NCI-H524 (cell line): ENCODE results near the gene CHORDC1.
"Not testable (repeated sequence)": the region's sequence is repeated elsewhere in the genome, so short reads cannot be mapped to it uniquely, and the experiment has no call there.

Experiments
- DNase-seq, 2 experiments: peaks; one replicate each; lab custom pipeline; 2025; lab: John Stamatoyannopoulos, UW

CHORDC1 gene

GRCh38 chr11:90216611-90217010 is 6.2 kb downstream of the CHORDC1 start:
- no peak for DNase-seq

DNA sequence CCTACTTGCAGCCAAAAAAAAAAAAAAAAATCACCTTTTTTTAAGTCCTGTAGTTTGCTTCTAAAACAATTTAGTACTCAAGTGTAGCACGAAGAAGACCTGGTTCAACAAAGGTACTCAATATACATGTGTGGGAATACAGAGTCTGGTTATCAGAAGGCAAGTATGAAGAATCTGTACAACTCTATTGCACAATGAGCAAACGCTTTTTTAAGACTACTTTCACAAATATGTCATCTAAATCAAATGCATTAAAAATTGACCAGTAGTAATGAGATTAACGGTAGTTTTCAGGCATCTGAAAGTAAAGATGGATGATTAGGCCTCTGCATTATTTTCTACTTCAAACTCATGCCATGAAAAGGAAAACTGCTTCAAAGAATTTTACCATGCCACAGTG is 9.5 kb downstream of the CHORDC1 start:
- no peak for DNase-seq

- no peak for DNase-seq
Measured at GRCh38 chr11:90208857-90209256, 14.0 kb downstream of the CHORDC1 start.

DNA sequence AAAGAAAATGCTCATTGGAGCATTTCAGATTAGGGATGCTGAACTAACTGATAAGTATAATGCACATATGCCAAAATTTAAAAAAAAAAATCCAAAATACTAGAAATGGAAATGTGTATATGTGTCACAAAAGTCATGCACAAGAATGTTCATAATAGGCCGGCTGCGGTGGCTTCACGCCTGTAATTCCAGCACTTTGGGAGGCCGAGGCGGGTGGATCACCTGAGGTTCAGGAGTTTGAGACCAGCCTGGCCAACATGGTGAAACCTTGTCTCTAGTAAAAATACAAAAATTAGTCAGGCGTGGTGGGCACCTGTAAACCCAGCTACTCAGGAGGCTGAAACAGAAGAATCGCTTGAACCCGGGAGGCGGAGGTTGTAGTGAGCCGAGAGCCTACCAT is 14.9 kb downstream of the CHORDC1 start:
- DNase-seq = not testable (repeated sequence)

GRCh38 chr11:90204832-90205646 is 17.8 kb downstream of the CHORDC1 start:
- DNase-seq = peak; percentile 20 to 39

- DNase-seq = no peak
Measured at GRCh38 chr11:90204407-90204806, 18.4 kb downstream of the CHORDC1 start.

DNA sequence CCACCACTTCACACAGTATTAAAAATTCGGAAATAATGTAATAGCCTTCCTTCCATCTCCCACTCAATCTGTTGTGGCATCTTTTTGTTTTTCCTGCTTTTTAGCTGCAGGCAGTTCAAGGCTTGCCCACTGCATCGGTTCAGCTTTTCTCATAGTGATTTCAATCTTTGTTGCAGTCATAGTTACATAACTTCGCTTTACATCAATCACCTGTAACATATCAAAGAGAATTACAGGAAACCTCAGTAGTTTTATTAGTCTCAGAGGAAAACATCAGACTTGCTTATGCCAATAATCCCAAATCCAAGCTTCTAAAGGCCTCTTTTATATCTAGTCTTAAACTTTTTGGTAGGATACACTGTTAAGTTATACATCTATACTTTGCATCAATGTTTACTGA is 20.5 kb downstream of the CHORDC1 start:
- DNase-seq = no peak

DNA sequence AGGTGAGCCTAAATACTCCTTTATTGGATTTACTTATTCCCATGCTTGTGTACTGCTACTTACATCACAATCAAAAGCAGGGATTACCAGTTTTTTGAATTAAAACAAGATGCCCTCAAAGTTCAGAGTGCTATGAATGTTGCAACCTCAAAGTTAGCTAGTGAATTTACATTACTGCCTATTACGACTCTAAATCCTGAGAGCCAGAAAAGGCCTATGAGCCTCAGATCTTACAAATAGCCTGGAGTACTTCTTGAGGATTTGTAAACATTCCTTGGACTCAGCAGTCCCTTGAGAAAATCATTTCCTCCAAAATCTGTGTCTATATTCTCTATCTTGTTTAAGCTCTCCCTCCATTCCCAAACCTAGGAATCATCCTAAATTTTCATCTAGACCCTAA is 25.5 kb downstream of the CHORDC1 start:
- no peak for DNase-seq

- no peak for DNase-seq
Measured at GRCh38 chr11:90192869-90193582, 29.8 kb downstream of the CHORDC1 start.

GRCh38 chr11:90189011-90189410 is 33.8 kb downstream of the CHORDC1 start:
- DNase-seq = no peak

GRCh38 chr11:90187839-90188238 is 35.0 kb downstream of the CHORDC1 start:
- DNase-seq = no peak

- DNase-seq = no peak
Measured at GRCh38 chr11:90179923-90180322, 42.9 kb downstream of the CHORDC1 start.

DNA sequence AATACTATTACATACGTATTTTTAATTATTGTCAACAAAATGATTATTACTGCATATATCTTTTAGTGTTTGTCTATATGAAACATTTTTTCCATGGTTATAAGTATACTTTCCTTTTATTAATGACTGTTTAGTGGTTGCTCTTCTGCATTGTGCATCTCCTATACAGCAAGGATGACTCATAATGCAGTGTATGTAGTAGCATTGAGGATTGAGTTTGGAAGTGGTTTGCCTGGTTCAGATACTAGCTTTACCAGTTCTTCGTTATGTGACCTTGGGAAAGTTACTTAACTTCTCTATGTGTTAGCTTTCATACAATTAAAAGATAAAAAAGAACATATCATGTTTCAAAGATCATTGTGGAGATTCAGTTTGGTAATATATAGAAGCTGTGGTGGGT is 44.1 kb downstream of the CHORDC1 start:
- DNase-seq = no peak

- no peak for DNase-seq
Measured at GRCh38 chr11:90176069-90176468, 46.8 kb downstream of the CHORDC1 start.

- DNase-seq = no peak
Measured at GRCh38 chr11:90171359-90171758, 51.5 kb downstream of the CHORDC1 start.

GRCh38 chr11:90168571-90168970 is 54.3 kb downstream of the CHORDC1 start:
- no peak for DNase-seq

- DNase-seq = not testable (repeated sequence)
Measured at GRCh38 chr11:90167704-90168103, 55.1 kb downstream of the CHORDC1 start.

GRCh38 chr11:90166982-90167573 is 55.8 kb downstream of the CHORDC1 start:
- DNase-seq = not testable (repeated sequence)
